Measurements from ENCODE around the gene CPT2.

CPT2 gene

GRCh38 chr1:53220171-53220961 is 23.7 kb downstream of the CPT2 start, which contains the start of gene CZIB:
CZIB (minus strand) TSS chr1:53220634; CDS start chr1:53220575, 59 bp downstream.
- DNase-seq: peak; percentile 88

GRCh38 chr1:53220962-53221286 is 24.3 kb downstream of the CPT2 start:
- DNase-seq: no peak

- DNase-seq: no peak
Observed at GRCh38 chr1:53237638-53238037, 41.0 kb downstream of the CPT2 start.

GRCh38 chr1:53238197-53239155 is 41.9 kb downstream of the CPT2 start, which contains the start of gene MAGOH:
MAGOH (minus strand) TSS chr1:53238518; CDS start chr1:53238448, 70 bp downstream.
- peak; percentile 96 for DNase-seq

- no peak for DNase-seq
Observed at GRCh38 chr1:53241828-53242227, 45.2 kb downstream of the CPT2 start.

GRCh38 chr1:53242381-53242780 is 45.8 kb downstream of the CPT2 start:
- DNase-seq: no peak

- no peak for DNase-seq
Observed at GRCh38 chr1:53244141-53244540, 47.5 kb downstream of the CPT2 start.

GRCh38 chr1:53246261-53247134 is 49.9 kb downstream of the CPT2 start:
- peak; percentile 96 for DNase-seq

- DNase-seq: peak; percentile 46
Observed at GRCh38 chr1:53249706-53250105, 53.1 kb downstream of the CPT2 start.

GRCh38 chr1:53250325-53250724 is 53.7 kb downstream of the CPT2 start:
- no peak for DNase-seq

GRCh38 chr1:53254011-53254640 is 57.5 kb downstream of the CPT2 start:
- no peak for DNase-seq

- no peak for DNase-seq
Observed at GRCh38 chr1:53255031-53255430, 58.4 kb downstream of the CPT2 start.

- no peak for DNase-seq
Observed at GRCh38 chr1:53256511-53257453, 60.2 kb downstream of the CPT2 start.

- peak; percentile 38 for DNase-seq
Observed at GRCh38 chr1:53257454-53258081, 60.9 kb downstream of the CPT2 start.

- DNase-seq: no peak
Observed at GRCh38 chr1:53258216-53258615, 61.6 kb downstream of the CPT2 start.

GRCh38 chr1:53259932-53260331 is 63.3 kb downstream of the CPT2 start:
- no peak for DNase-seq

GRCh38 chr1:53260631-53261247 is 64.1 kb downstream of the CPT2 start:
- DNase-seq: no peak

GRCh38 chr1:53262000-53262399 is 65.4 kb downstream of the CPT2 start:
- no peak for DNase-seq
